HG03139 (cell line): ENCODE measurements around the gene CHCHD4.

Experiments
- ATAC-seq: cut with Tn5 transposase; IDR thresholded peaks from one replicate; pipeline ENCODE4 v1.9.1; 2021; ENCODE audit not compliant: unreplicated experiment

Gene CHCHD4

DNA sequence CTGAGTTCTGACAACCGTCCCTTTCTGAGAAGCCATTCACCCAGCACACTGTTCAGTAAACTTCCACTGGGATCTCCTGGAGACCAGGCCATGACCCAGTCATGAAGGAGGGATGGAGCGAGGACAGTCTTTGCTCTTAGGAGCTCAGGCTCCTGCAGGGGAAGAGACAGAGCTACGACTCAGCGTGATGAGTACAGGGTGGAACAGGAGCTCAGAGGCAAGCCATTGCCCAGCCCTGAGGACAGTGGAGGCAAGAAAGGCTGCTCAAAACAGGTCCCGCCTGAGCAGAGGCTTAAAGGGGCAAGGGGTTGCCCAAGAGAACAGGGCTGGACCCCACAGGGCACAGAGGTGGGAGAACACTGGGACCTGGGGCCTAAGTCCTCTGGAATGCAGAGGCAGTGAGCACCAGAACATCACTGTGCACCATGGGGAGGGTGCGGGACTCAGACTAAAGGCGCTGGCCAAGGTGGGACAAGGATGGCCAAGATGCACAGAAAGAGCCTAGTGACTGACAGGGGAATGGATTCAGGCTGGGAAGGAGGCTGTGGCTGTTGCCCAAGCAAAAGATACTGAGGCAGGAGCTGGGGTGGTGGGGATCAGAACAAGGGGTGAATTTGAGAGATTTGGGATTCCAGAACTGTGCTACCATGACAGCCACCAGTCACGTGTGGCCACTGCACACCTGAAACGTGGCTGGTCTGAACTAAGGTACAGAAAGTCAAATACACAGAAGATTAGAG, 26.0 kb upstream of the CHCHD4 start:
- no peak for ATAC-seq

- ATAC-seq: no peak
Observed at GRCh38 chr3:14150078-14150477, 25.4 kb upstream of the CHCHD4 start.

- ATAC-seq: no peak
Observed at GRCh38 chr3:14148041-14148985, 23.6 kb upstream of the CHCHD4 start.

- ATAC-seq: no peak
Observed at GRCh38 chr3:14147617-14148016, 22.9 kb upstream of the CHCHD4 start.

GRCh38 chr3:14147066-14147435, 22.4 kb upstream of the CHCHD4 start:
- ATAC-seq: no peak

DNA sequence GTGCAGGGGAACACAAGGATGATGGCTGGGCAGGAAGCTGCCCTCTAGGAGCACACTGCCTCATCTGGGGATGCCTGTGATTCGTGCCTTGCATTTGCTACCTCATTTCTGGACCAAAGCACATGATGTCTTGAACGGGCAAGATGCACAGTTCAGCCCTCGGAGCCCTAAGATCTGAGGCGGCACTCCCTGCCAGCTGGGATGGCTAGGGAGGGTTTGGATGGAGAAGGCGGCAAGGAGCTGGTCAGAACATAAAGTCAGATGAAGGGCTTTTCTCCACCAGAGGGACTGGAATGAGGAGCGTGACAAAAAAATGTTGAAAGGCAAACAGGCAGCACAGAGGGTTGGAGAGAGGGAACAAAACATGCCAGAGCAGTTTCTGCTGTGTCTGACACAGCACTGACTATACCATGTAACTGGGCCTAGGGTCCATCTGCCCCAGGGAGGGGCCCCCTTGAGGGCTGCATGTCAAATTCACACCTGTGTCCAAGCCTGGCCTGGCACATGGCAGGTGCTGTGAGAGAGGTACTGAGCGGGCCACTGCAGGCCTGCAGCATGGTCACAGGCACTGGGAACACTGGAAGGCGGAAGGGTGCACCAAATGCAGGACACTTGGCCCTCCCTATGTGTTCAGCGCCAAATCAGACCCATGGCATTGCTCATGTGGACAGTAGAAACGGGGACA, 21.9 kb upstream of the CHCHD4 start:
- no peak for ATAC-seq

- no peak for ATAC-seq
Observed at GRCh38 chr3:14145670-14146380, 21.2 kb upstream of the CHCHD4 start.

- no peak for ATAC-seq
Observed at GRCh38 chr3:14145236-14145635, 20.6 kb upstream of the CHCHD4 start.

DNA sequence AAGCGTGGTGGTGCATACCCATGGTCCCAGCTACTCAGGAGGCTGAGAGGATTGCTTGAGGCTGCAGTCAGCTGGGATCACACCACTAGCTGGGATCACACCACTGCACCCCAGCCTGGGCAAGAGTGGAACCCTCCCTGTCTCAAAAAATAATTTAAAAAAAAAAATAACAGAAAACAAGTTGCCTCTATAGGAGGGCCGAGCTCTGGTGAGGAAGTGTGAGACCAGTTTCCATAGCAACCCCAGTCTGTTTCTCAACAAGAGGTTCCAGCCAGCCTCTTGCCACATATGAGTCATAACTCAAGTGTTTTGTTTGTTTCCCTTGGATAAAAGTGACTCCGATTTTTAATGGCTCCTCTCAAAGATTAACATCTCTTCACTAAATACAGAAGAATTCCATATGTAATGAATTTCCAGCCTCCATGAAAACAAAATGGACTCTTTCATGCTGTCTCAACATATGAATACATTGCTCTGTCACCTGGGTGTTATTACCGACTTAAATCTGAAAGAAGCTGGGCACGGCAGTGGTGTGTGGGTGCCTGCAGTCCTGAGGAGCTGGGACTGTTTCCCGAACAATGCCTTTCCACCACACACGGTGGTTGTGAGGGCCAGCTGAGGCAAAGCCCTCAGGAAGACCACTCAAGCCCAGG, 19.9 kb upstream of the CHCHD4 start:
- peak; percentile 87 for ATAC-seq

DNA sequence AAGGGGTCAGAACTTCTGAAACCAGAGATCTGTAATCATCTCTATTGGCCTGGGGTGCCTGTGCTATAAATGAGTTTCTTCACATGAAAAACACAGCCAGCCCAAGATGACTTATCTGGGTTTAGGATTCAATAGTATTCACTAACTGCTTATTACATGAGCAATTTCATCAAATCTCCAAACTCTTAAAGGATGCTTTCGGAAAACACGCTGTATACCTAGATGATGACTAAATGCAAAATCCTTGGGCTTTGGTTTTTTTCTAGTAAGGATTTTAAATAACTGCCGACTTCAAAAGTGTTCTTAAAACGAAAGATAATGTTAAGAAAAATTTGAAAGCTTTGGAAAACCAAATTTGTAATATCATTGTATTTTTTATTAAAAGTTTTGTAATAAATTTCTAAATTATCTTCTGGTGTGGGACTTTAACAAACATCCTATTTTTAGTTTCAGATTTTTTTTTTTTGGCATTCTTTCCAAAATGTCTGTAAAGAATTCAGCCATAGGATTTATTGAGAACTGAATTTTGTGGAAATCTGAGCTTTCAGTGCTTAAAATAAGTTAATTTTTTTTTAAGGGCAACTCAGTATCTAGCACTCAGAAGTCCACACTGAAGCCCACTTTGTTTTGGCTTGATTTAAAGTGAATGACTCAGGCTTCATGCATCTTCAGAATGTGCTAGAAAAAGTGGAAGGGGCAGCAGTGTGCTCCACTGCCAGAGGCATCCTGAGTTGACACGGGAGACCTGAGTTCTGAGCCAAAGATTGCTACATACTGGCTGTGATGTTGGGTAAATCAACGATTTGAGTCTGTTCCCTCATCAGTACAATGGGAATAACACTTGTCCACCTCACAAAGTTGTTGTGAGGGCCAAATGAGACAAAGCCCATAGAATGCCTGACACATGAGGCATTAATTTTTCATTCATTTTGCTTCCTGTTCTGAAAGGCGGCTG, 18.9 kb upstream of the CHCHD4 start:
- ATAC-seq: no peak

- ATAC-seq: no peak
Observed at GRCh38 chr3:14142567-14143270, 18.0 kb upstream of the CHCHD4 start.

GRCh38 chr3:14141602-14142341, 17.1 kb upstream of the CHCHD4 start:
- ATAC-seq: no peak

DNA sequence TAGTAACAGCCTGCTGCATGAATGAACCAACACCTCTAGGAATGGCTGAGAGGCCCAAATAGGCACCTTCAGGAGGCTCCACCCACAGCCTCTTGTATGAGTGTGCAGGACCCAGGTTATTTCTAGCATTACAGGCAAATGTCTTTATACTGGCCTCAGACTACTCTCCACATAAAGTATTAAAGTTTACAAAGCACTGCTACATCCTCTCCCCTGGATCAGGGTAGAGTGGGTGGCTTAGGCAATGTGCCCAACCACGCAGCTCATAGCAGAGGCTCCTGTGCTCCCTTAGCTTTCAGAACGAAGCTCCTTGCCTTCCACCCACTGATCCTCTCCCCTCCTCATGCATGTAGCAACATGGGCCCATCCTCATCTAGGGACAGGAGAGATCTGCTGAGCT, 16.5 kb upstream of the CHCHD4 start:
- ATAC-seq: no peak

DNA sequence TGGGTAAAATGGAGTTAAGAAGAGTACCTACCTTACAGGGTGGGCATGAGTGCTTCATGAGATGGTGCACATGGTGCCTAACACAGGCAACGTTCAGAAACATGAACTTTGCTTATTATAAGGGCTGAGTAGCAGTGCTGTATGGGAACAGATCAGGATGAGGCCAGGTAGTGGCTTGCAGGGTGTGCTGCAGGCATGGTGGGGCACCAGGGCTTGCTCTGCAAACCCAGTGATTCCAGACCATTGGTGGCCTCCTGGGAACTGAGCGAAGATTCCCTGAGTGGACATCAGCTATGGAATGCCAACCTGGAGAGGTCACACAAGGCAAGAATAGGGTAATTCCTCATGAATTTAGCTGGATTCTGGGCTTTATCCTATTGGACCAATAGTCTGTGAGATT, 16.0 kb upstream of the CHCHD4 start:
- no peak for ATAC-seq

DNA sequence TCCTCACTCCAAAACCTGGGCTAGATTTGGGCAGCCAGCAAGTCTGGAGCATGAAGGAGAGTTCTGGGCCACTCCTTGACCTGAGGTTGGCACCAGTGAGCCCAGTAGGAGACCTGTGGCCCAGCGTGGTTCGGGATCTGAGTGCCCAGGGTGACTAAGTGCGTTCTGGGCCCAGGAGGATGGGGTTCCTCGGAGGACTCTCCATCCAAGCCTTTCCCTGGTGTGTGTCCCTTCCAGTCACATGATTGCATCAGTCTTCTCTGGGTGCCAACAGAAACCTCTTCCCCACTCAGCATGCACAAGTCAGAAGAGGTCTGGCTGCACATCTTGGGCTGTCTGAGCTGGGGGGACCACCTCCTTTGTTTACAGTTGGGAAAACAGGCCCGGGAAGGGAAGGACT, 15.1 kb upstream of the CHCHD4 start:
- ATAC-seq: no peak

GRCh38 chr3:14138878-14139655, 14.4 kb upstream of the CHCHD4 start:
- ATAC-seq: no peak

GRCh38 chr3:14138109-14138877, 13.6 kb upstream of the CHCHD4 start:
- no peak for ATAC-seq
